Effector memory CD4-positive, alpha-beta T cell (primary cell): ENCODE measurements around the gene NUDT5.

Source experiments
- DNase-seq, 3 donors: peaks; one replicate each; pipeline ENCODE4 v3.0.0-alpha.2; 2020
- H3K27ac ChIP-seq: 2 replicates; pipeline ENCODE4 v1.7.0; 2013; ENCODE audit warnings: mild to moderate bottlenecking, low read length, moderate library complexity; ENCODE audit not compliant: insufficient read depth, poor library complexity, severe bottlenecking
- H3K27me3 ChIP-seq: replicated peaks from 2 replicates; pipeline ENCODE4 v1.7.0; 2013; ENCODE audit warnings: mild to moderate bottlenecking, low read length; ENCODE audit not compliant: insufficient read depth, control insufficient read depth, poor library complexity, severe bottlenecking
- H3K36me3 ChIP-seq: 2 replicates; pipeline ENCODE4 v1.7.0; 2013; ENCODE audit warnings: mild to moderate bottlenecking, low read length, moderate library complexity; ENCODE audit not compliant: control insufficient read depth, insufficient read depth
- H3K4me1 ChIP-seq: 2 replicates; pipeline ENCODE4 v1.7.0; 2013; ENCODE audit warnings: low read length, mild to moderate bottlenecking; ENCODE audit not compliant: control insufficient read depth, insufficient read depth, poor library complexity, severe bottlenecking
- H3K4me3 ChIP-seq: 2 replicates; pipeline ENCODE4 v1.7.0; 2013; ENCODE audit warnings: low read length, low read depth, mild to moderate bottlenecking; ENCODE audit not compliant: insufficient read depth, poor library complexity, severe bottlenecking
- H3K9me3 ChIP-seq: 2 replicates; pipeline ENCODE4 v1.7.0; 2013; ENCODE audit warnings: mild to moderate bottlenecking, low read length, moderate library complexity; ENCODE audit not compliant: control insufficient read depth

Gene NUDT5

DNA sequence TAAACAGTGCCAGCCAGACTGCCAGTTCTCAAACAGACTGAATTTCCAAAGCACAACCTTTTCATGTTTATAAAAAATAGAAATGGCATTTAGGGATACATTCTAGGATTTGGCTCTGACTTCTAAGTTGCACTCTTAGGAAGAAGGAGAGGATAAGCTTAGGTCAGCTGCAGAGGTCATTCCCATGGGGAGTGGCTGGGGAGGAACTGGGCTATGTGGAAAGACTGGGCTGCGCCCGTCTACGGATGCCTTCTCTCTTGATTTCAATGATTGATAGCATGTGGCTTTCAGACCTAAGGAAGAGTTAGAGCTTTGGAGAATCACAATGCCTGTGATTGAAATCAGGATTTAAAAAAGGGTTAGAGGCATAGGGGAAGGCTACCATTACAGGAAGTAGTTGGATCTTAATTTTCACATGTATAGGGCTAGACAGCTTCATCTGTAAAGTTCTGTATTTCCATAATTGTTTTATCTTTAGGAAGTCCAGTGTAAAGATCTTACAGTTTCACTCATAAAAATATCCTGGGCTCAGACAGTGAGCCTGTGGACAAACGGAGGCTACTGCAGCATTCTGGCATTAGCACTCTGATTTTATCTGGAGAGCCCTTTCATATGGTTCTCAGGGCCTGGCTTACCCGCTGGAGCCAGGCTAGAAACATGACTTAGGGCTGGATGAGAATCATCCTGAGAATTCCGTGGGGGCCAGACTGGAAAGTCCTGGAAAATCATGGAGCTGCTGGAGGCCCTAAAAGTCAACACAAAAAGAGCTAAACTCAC is 29.5 kb downstream of the NUDT5 start:
- H3K4me1 ChIP-seq = no peaks in the 10 kb centered on the region
- no peaks in the 10 kb centered on the region for H3K27me3 ChIP-seq
- H3K9me3 ChIP-seq = no peaks in the 10 kb centered on the region
- H3K36me3 ChIP-seq = peaks cover 65% of the 10 kb centered on the region
- no peak for DNase-seq
- H3K27ac ChIP-seq = no peak overlapping the region
- H3K4me3 ChIP-seq = no peak overlapping the region

DNA sequence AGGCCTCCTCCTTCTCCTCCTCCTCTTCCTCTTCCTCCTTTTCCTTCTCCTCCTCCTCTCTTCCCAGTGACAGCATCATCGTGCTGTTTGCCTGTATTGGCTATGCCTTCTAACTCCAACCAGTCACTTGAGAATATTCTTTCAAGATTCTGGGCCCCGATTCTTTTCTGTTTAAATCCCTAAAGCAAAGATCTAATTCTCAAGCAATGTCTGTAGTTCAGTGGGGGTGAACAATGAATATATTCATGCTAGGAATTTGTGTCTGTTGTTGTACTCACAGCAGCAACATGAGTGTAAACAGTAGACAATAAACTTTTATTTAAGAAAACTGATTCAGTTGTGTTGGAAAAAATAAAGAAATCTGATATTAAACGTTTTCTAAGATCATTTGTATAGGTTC is 30.7 kb downstream of the NUDT5 start:
- peaks cover 63% of the 10 kb centered on the region for H3K36me3 ChIP-seq

DNA sequence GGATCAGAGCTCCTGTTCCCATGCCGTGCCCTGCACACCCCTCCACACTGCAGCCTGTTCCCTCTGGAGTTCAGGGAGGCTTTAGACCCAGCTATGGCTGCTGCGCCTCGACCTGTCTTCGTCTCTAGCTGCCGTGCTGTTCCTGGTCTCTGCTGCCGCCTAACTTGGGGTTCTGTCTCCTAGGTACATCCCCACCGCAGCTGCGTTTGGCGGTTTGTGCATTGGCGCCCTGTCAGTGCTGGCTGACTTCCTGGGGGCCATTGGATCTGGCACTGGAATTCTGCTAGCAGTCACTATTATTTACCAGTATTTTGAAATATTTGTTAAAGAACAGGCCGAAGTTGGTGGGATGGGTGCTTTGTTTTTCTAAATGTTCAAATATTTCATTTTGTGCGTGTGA is 31.6 kb downstream of the NUDT5 start:
- Histone ChIP-seq H3K4me3 (no peak overlapping the region), H3K36me3 (peaks cover 56% of the 10 kb centered on the region), H3K27ac (no peak overlapping the region), H3K4me1 (no peaks in the 10 kb centered on the region), H3K9me3 (no peaks in the 10 kb centered on the region), H3K27me3 (no peaks in the 10 kb centered on the region)
- DNase-seq = no peak

More for the DNA sequence above, 30.7 kb downstream of the NUDT5 start:
- Histone ChIP-seq H3K27ac (no peak overlapping the region), H3K4me3 (no peak overlapping the region), H3K4me1 (no peaks in the 10 kb centered on the region), H3K9me3 (no peaks in the 10 kb centered on the region), H3K27me3 (no peaks in the 10 kb centered on the region)
- no peak for DNase-seq

DNA sequence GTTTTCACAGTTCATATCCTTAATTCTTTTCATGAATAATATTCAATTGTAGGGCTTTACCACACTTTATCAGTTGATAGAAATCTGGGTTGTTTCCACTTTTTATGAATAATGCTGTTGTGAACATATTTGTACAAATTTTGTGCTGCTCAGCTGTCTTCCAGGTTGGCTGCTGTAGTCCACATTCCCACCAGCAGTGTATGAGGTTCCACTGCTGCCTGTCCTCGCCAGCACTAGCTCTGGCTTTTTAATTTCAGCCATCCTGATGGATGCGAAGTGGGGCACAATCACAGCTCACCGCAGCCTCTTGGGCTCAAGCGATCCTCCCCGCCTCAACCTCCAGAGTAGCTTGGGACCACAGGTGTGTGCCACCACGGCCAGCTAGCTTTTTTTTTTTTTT is 32.8 kb downstream of the NUDT5 start:
- no peak for DNase-seq
- Histone ChIP-seq H3K27me3 (no peaks in the 10 kb centered on the region), H3K27ac (no peak overlapping the region), H3K36me3 (peaks cover 51% of the 10 kb centered on the region), H3K9me3 (no peaks in the 10 kb centered on the region), H3K4me3 (no peak overlapping the region), H3K4me1 (no peaks in the 10 kb centered on the region)

DNA sequence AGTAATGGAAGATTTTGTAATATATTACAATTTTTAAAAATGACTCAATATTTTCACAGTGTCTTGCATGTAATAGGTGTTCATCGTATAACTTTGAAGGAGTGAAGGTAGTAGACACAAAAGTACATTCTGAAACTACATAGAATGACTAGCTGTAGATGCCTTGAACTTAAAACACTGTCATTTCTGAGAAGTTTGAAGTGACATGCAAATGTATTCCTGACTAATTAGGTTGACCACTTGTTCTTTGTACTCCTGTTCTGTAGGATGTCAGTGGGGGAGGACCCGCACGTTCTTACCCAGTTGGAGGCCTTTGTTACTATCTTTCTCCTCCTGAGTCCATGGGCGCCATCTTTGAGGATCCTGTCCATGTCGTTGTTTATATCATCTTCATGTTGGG is 35.0 kb downstream of the NUDT5 start:
- Histone ChIP-seq H3K9me3 (no peaks in the 10 kb centered on the region), H3K4me3 (no peak overlapping the region), H3K4me1 (no peaks in the 10 kb centered on the region), H3K36me3 (peaks cover 40% of the 10 kb centered on the region), H3K27ac (no peak overlapping the region), H3K27me3 (no peaks in the 10 kb centered on the region)
- DNase-seq = no peak

DNA sequence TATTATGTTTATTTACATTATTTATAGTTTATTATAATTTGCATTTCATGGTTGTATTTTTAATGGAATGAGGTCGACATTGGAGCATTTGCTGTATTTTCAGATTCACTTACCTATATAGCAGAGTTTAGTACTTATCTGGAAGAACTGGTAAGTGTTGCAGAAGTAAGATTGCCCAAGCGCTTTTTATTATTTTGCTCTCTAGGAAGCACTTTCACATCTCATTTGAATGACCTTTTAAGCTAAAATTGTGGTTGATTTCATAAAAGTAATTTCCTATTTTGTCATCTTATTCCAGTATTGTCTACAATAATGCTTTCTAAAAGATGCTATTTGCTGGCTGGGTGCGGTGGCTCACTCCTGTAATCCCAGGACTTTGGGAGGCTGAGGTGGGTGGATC is 37.6 kb downstream of the NUDT5 start:
- H3K4me1 ChIP-seq = no peaks in the 10 kb centered on the region
- no peaks in the 10 kb centered on the region for H3K27me3 ChIP-seq
- no peak overlapping the region for H3K4me3 ChIP-seq
- no peak for DNase-seq
- H3K36me3 ChIP-seq = peaks cover 31% of the 10 kb centered on the region
- H3K9me3 ChIP-seq = no peaks in the 10 kb centered on the region
- no peak overlapping the region for H3K27ac ChIP-seq

DNA sequence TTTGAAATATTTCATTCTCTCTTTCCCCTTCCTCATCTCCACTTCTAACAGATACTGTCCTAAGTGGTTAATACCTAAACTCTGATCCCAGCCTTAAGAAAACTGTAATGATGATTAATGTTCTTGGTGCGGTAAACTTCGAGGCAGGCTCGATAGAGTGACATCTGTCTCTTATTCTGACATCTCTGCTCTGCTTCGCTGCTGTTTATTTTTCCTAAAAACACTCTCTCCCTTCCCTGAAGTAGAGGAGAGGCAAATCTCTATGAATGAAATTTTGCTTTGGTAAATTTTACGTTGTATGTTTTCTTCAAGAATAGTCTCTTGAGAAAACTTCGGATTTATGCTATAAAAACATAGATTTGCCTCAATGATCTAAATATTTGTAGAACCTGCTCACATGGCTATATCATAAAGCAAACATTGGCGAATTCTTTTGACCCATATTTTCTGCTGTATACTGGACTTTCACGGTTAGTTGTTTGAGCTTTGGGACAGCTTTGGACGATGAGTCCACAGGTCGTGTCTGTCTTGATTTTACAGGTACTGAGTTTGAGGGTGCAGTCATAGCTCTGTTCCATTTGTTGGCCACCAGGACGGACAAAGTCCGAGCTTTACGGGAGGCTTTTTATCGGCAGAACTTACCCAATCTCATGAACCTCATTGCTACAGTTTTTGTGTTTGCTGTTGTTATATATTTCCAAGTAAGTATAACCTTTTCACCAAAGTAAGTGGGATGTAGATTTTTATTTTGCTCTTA is 39.1 kb downstream of the NUDT5 start:
- Histone ChIP-seq H3K27ac (no peak overlapping the region), H3K4me1 (no peaks in the 10 kb centered on the region), H3K27me3 (no peaks in the 10 kb centered on the region), H3K9me3 (no peaks in the 10 kb centered on the region), H3K4me3 (no peak overlapping the region), H3K36me3 (peaks cover 19% of the 10 kb centered on the region)
- no peak for DNase-seq

DNA sequence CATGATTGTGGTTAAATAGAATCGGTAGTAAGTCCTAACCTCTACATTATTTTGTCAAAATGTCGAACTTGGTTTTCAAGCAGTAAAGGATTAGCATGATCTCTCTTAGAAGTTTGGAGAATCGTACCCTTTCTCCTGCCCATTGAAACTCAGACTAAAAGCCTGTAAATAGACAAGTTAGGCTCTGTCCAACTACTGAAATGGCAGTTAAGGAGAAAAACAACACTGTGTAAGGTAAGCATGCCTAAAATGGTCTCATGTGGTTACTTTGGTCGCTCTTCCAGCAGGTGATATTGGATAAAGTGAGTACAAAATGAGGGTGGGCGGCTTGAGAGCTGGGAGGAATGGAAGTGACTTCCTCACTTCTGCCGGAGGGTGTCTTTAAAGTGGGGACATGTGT is 41.2 kb downstream of the NUDT5 start:
- no peaks in the 10 kb centered on the region for H3K27me3 ChIP-seq
- DNase-seq = no peak
- peaks cover 15% of the 10 kb centered on the region for H3K36me3 ChIP-seq
- no peaks in the 10 kb centered on the region for H3K9me3 ChIP-seq
- no peak overlapping the region for H3K4me3 ChIP-seq
- no peaks in the 10 kb centered on the region for H3K4me1 ChIP-seq
- no peak overlapping the region for H3K27ac ChIP-seq

DNA sequence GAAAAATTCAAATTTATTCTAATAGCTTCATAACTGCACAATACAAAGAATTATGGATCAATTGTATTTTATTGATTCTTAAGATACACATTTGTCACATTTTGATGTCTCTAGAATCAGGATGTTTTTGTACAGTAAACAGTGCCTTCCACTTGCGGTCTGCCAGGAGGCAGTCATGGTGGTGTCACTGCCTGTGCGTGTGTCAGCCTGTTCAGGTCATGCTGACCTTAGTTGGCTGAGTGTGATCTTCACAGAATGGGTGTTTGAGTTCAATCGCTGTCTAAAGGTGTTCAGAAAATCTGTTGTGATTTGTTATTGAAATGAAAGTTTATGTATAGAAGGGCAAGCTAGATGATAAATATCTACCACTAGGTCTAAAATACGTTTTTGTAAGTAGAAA is 45.5 kb downstream of the NUDT5 start:
- no peak overlapping the region for H3K27ac ChIP-seq
- peaks cover 10% of the 10 kb centered on the region for H3K36me3 ChIP-seq
- no peak overlapping the region for H3K4me3 ChIP-seq
- H3K9me3 ChIP-seq = no peaks in the 10 kb centered on the region
- no peaks in the 10 kb centered on the region for H3K27me3 ChIP-seq
- no peak for DNase-seq
- no peaks in the 10 kb centered on the region for H3K4me1 ChIP-seq

DNA sequence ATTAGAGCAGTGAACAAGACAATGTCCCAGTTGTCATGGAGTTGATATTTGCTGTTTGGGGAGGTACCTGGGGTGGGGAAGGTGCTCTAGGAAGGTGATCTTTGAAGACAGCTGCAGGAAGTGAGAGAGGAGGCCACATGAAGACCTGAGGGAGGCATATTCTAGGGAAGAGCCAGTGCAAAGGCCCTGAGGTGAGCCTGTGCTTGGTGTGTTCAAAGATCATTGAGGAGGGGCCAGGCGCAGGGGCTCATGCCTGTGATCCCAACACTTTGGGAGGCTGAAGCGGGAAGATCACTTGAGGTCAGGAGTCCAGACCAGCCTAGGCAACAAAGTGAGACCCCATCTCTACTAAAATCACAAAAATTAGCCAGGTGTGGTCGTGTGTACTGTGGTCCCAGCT is 51.2 kb downstream of the NUDT5 start:
- Histone ChIP-seq H3K9me3 (no peaks in the 10 kb centered on the region), H3K27me3 (no peaks in the 10 kb centered on the region), H3K36me3 (peaks cover 16% of the 10 kb centered on the region), H3K4me1 (no peaks in the 10 kb centered on the region), H3K27ac (no peak overlapping the region), H3K4me3 (no peak overlapping the region)
- no peak for DNase-seq
